ENCODE results near the gene ST14.
A peak's percentile ranks its signal among the peaks of the same experiment; 100 is the strongest.

ST14 gene

GRCh38 chr11:130150790-130151189 is 8.8 kb upstream of the ST14 start:
- no peak for TF ChIP-seq CTCF (IDR thresholded peaks at IDR 0.05; ENCODE audit: insufficient read depth, low read depth, low read length, missing control alignments)
- no peak overlapping the region for H3K4me3 ChIP-seq (ENCODE audit: low read depth, low read length)
- DNase-seq (ENCODE audit: low read depth) = peak; percentile 17

- DNase-seq (ENCODE audit: low read depth) = peak; percentile 25
- H3K4me3 ChIP-seq (ENCODE audit: low read depth, low read length) = no peak overlapping the region
- no peak for TF ChIP-seq CTCF (IDR thresholded peaks at IDR 0.05; ENCODE audit: insufficient read depth, low read depth, low read length, missing control alignments)
Observed at GRCh38 chr11:130151196-130151595, 8.4 kb upstream of the ST14 start.

GRCh38 chr11:130156108-130157022 is 3.2 kb upstream of the ST14 start:
- no peak for DNase-seq (ENCODE audit: low read depth)
- no peak for TF ChIP-seq CTCF (IDR thresholded peaks at IDR 0.05; ENCODE audit: insufficient read depth, low read depth, low read length, missing control alignments)
- H3K4me3 ChIP-seq (ENCODE audit: low read depth, low read length) = no peak overlapping the region

GRCh38 chr11:130157101-130157500 is 2.5 kb upstream of the ST14 start:
- no peak overlapping the region for H3K4me3 ChIP-seq (ENCODE audit: low read depth, low read length)
- TF ChIP-seq CTCF (IDR thresholded peaks at IDR 0.05; ENCODE audit: insufficient read depth, low read depth, low read length, missing control alignments) = no peak
- no peak for DNase-seq (ENCODE audit: low read depth)

GRCh38 chr11:130157840-130158239 is 1.7 kb upstream of the ST14 start:
- no peak for TF ChIP-seq CTCF (IDR thresholded peaks at IDR 0.05; ENCODE audit: insufficient read depth, low read depth, low read length, missing control alignments)
- DNase-seq (ENCODE audit: low read depth) = no peak
- H3K4me3 ChIP-seq (ENCODE audit: low read depth, low read length) = no peak overlapping the region

GRCh38 chr11:130159139-130159538 is 443 bp upstream of the ST14 start:
- no peak overlapping the region for H3K4me3 ChIP-seq (ENCODE audit: low read depth, low read length)
- no peak for DNase-seq (ENCODE audit: low read depth)
- TF ChIP-seq CTCF (IDR thresholded peaks at IDR 0.05; ENCODE audit: insufficient read depth, low read depth, low read length, missing control alignments) = no peak

Data from GM12865 (cell line).